HCT116 (cell line): Measurements from ENCODE around the gene ALDH16A1.

ENCODE experiments used
- ATF3 ChIP-seq: IDR thresholded peaks from 2 replicates; pipeline ENCODE4 v1.6.1; 2012
- EZH2 ChIP-seq: fragments of 200-600 bp; sonication (generic); IDR thresholded peaks from 2 replicates; pipeline ENCODE4 v1.6.1; 2017; ENCODE audit warnings: antibody characterized with exemption, mixed run types
- POLR2A ChIP-seq: IDR thresholded peaks from 2 replicates; pipeline ENCODE4 v1.7.0; 2011; ENCODE audit warnings: borderline replicate concordance; ENCODE audit not compliant: insufficient read depth, insufficient read length; ENCODE audit errors: extremely low read depth
- POLR2AphosphoS5 ChIP-seq: IDR thresholded peaks from 2 replicates; pipeline ENCODE4 v1.6.1; 2011; ENCODE audit warnings: mild to moderate bottlenecking, low read depth, low read length, moderate library complexity
- RAD21 ChIP-seq: IDR thresholded peaks from 2 replicates; pipeline ENCODE4 v1.6.1; 2012; ENCODE audit warnings: low read depth, mild to moderate bottlenecking
- SRF ChIP-seq: IDR thresholded peaks from 2 replicates; pipeline ENCODE4 v1.6.1; 2012; ENCODE audit warnings: low read depth
- ZNF274 ChIP-seq: fragments of 200-500 bp; sonication (Bioruptor generic); IDR thresholded peaks from 2 replicates; pipeline ENCODE4 v1.6.1; 2014; ENCODE audit warnings: mild to moderate bottlenecking, low read depth, low read length, inconsistent platforms
- TF ChIP-seq, protein P1 (sequence below), 3 experiments: fragments of 200-600 bp in 1 of 3; sonication (generic) in 1 of 3; IDR thresholded peaks in 2 of 3; conservative IDR thresholded peaks in 1 of 3; 2 replicates each; pipeline ENCODE4 v1.5.1; 2012 to 2017; ENCODE audit warnings: low read depth in 2 of 3, low read length in 2 of 3, antibody characterized with exemption in 1 of 3, borderline replicate concordance in 1 of 3, control low read depth in 1 of 3, mild to moderate bottlenecking in 1 of 3, mixed read lengths in 1 of 3, mixed run types in 1 of 3, moderate library complexity in 1 of 3; ENCODE audit not compliant: insufficient read depth in 1 of 3

- TF ChIP-seq POLR2A = no peak
- no peak for TF ChIP-seq ZNF274
- TF ChIP-seq ATF3 = no peak
- TF ChIP-seq, protein P1, sequence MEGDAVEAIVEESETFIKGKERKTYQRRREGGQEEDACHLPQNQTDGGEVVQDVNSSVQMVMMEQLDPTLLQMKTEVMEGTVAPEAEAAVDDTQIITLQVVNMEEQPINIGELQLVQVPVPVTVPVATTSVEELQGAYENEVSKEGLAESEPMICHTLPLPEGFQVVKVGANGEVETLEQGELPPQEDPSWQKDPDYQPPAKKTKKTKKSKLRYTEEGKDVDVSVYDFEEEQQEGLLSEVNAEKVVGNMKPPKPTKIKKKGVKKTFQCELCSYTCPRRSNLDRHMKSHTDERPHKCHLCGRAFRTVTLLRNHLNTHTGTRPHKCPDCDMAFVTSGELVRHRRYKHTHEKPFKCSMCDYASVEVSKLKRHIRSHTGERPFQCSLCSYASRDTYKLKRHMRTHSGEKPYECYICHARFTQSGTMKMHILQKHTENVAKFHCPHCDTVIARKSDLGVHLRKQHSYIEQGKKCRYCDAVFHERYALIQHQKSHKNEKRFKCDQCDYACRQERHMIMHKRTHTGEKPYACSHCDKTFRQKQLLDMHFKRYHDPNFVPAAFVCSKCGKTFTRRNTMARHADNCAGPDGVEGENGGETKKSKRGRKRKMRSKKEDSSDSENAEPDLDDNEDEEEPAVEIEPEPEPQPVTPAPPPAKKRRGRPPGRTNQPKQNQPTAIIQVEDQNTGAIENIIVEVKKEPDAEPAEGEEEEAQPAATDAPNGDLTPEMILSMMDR (IDR thresholded peaks at IDR 0.05 in 2 of 3, conservative IDR thresholded peaks at IDR 0.05 in 1 of 3; ENCODE audit: borderline replicate concordance in 1 of 3, insufficient read depth in 1 of 3, low read depth in 2 of 3, low read length in 2 of 3) = no peak
- no peak for TF ChIP-seq EZH2
- peak; percentile 45; the same call in 1 of the 2 replicates for TF ChIP-seq POLR2AphosphoS5
- no peak for TF ChIP-seq RAD21
- no peak for TF ChIP-seq SRF
These were observed 35.2 kb downstream of the ALDH16A1 start for GRCh38 chr19:49488046-49488862.
